HG03457 (cell line): ENCODE data around the gene SLC35F1.

ENCODE experiments used
- ATAC-seq: cut with Tn5 transposase; IDR thresholded peaks from one replicate; pipeline ENCODE4 v1.9.1; 2021; ENCODE audit warnings: moderate number of reproducible peaks; ENCODE audit not compliant: unreplicated experiment

SLC35F1 gene

GRCh38 chr6:118103381-118104146 lies 196.5 kb downstream of the SLC35F1 start:
- ATAC-seq: no peak

- no peak for ATAC-seq
These were observed 215.2 kb downstream of the SLC35F1 start for GRCh38 chr6:118122161-118122725.

GRCh38 chr6:118122801-118123200 lies 215.7 kb downstream of the SLC35F1 start:
- ATAC-seq: no peak

- ATAC-seq: no peak
These were observed 216.5 kb downstream of the SLC35F1 start for GRCh38 chr6:118123503-118124037.

- ATAC-seq: no peak
These were observed 217.8 kb downstream of the SLC35F1 start for GRCh38 chr6:118124851-118125250.

- no peak for ATAC-seq
These were observed 221.7 kb downstream of the SLC35F1 start for GRCh38 chr6:118128755-118129154.

- ATAC-seq: no peak
These were observed 227.1 kb downstream of the SLC35F1 start for GRCh38 chr6:118134206-118134605.

- ATAC-seq: no peak
These were observed 227.7 kb downstream of the SLC35F1 start for GRCh38 chr6:118134736-118135135.

- no peak for ATAC-seq
These were observed 228.3 kb downstream of the SLC35F1 start for GRCh38 chr6:118135371-118135770.

- no peak for ATAC-seq
These were observed 234.1 kb downstream of the SLC35F1 start for GRCh38 chr6:118141211-118141610.

- no peak for ATAC-seq
These were observed 239.5 kb downstream of the SLC35F1 start for GRCh38 chr6:118146584-118146983.

GRCh38 chr6:118147511-118147910 lies 240.4 kb downstream of the SLC35F1 start:
- no peak for ATAC-seq

- ATAC-seq: no peak
These were observed 241.5 kb downstream of the SLC35F1 start for GRCh38 chr6:118148561-118148960.

- no peak for ATAC-seq
These were observed 245.5 kb downstream of the SLC35F1 start for GRCh38 chr6:118152524-118152923.

- no peak for ATAC-seq
These were observed 254.3 kb downstream of the SLC35F1 start for GRCh38 chr6:118161343-118161742.

- ATAC-seq: no peak
These were observed 256.5 kb downstream of the SLC35F1 start for GRCh38 chr6:118163542-118163941.

- no peak for ATAC-seq
These were observed 258.4 kb downstream of the SLC35F1 start for GRCh38 chr6:118165500-118165899.

GRCh38 chr6:118168421-118168820 lies 261.4 kb downstream of the SLC35F1 start:
- ATAC-seq: no peak

- ATAC-seq: no peak
These were observed 264.8 kb downstream of the SLC35F1 start for GRCh38 chr6:118171852-118172251.

GRCh38 chr6:118174071-118174470 lies 267.0 kb downstream of the SLC35F1 start:
- ATAC-seq: no peak

GRCh38 chr6:118177720-118178119 lies 270.7 kb downstream of the SLC35F1 start:
- no peak for ATAC-seq

- ATAC-seq: no peak
These were observed 272.0 kb downstream of the SLC35F1 start for GRCh38 chr6:118179048-118179447.
